ENCODE measurements around the gene ACTG1.

GRCh38 chr17:81550830-81551457 lies 38.3 kb upstream of the ACTG1 start:
- no peak for TF ChIP-seq POLR2A (IDR thresholded peaks at IDR 0.05)
- TF ChIP-seq CTCF (IDR thresholded peaks at IDR 0.05) = no peak

Measured in thyroid gland (tissue), 4 donors.